GM12864 (cell line): Measurements from ENCODE around the gene SMCO1.

ENCODE experiments used
- DNase-seq: peaks from one replicate; pipeline ENCODE4 v3.0.0-alpha.2; 2011; ENCODE audit warnings: low read depth
- H3K4me3 ChIP-seq: 2 replicates; pipeline ENCODE4 v1.5.1; 2011; ENCODE audit warnings: mild to moderate bottlenecking, low read depth, low read length, control low read depth
- TF ChIP-seq, protein P1 (sequence below): IDR thresholded peaks from 2 replicates; pipeline ENCODE4 v1.5.1; 2011; ENCODE audit warnings: low read depth, mild to moderate bottlenecking, moderate library complexity, low read length, control low read depth, inconsistent platforms; ENCODE audit errors: missing control alignments

The SMCO1 gene, protein sequence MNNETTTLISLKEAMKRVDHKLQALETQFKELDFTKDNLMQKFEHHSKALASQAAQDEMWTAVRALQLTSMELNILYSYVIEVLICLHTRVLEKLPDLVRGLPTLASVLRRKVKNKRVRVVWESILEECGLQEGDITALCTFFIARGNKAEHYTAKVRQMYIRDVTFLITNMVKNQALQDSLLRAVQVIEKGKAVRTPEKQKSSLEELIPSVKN

GRCh38 chr3:196514913-196515621 is at the start of gene SMCO1:
Gene SMCO1 (minus strand): TSS chr3:196515346. CDS start chr3:196515209, 137 bp downstream.
- H3K4me3 ChIP-seq, result no peak within 1 kb of the TSS
- TF ChIP-seq, protein P1, sequence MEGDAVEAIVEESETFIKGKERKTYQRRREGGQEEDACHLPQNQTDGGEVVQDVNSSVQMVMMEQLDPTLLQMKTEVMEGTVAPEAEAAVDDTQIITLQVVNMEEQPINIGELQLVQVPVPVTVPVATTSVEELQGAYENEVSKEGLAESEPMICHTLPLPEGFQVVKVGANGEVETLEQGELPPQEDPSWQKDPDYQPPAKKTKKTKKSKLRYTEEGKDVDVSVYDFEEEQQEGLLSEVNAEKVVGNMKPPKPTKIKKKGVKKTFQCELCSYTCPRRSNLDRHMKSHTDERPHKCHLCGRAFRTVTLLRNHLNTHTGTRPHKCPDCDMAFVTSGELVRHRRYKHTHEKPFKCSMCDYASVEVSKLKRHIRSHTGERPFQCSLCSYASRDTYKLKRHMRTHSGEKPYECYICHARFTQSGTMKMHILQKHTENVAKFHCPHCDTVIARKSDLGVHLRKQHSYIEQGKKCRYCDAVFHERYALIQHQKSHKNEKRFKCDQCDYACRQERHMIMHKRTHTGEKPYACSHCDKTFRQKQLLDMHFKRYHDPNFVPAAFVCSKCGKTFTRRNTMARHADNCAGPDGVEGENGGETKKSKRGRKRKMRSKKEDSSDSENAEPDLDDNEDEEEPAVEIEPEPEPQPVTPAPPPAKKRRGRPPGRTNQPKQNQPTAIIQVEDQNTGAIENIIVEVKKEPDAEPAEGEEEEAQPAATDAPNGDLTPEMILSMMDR, result no peak
- DNase-seq, result no peak

- no peak for DNase-seq
- TF ChIP-seq, protein P1, result no peak
- H3K4me3 ChIP-seq, result no peak overlapping the region
Measured at GRCh38 chr3:196563721-196564225, 48.6 kb upstream of the SMCO1 start.

GRCh38 chr3:196559826-196560225 is 44.7 kb upstream of the SMCO1 start:
- TF ChIP-seq, protein P1, result no peak
- DNase-seq, result no peak
- H3K4me3 ChIP-seq, result no peak overlapping the region

DNA sequence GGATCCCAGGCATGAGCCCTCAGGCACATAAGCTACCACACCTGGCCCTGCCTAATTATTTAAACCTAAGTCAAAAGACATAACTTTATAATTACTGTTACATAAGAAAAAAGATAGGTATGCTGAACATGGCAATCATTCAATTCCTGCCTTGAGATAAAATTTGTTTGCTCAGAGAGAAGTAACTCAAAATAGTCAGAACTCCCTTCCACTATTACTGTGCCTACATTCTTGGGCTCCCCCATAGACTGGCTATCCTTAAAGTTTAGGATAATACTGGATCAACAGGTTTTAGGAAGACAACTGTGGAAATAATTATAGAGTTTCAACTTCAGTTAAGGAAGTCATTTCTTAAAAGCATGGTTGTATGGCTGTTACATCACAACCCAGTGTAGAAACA is 43.3 kb upstream of the SMCO1 start:
- TF ChIP-seq, protein P1, result no peak
- no peak for DNase-seq

DNA sequence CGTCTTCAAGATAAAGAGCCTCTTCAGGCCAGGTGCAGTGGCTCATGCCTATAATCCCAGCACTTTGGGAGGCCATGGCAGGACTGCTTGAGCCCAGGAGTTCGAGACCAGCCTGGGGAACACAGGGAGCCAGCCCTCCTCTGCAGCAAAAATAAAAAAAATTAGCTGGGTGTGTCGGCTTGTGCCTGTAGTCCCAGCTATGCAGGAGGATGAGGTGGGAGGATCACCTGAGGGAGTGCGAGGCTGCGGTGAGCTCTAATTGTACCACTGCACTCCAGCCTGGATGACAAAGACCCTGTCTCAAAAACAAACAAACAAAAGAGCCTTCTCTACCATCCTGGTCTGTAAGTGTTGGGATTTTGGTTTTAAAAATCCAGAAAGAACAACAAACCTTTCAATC is 42.1 kb upstream of the SMCO1 start:
- DNase-seq, result no peak
- TF ChIP-seq, protein P1, result no peak
- no peak overlapping the region for H3K4me3 ChIP-seq

More for the DNA sequence above, 43.3 kb upstream of the SMCO1 start:
- no peak overlapping the region for H3K4me3 ChIP-seq

GRCh38 chr3:196555295-196555694 is 40.1 kb upstream of the SMCO1 start:
- TF ChIP-seq, protein P1, result no peak
- no peak overlapping the region for H3K4me3 ChIP-seq
- DNase-seq, result no peak
